IMR-90 (cell line): ENCODE data around the gene ZMAT5.

Source experiments
- BHLHE40 ChIP-seq: fragments of 150-350 bp; IDR thresholded peaks from 2 replicates; pipeline ENCODE4 v1.6.1; 2016; ENCODE audit warnings: mild to moderate bottlenecking, low read depth, low read length
- CEBPB ChIP-seq: IDR thresholded peaks from 2 replicates; pipeline ENCODE4 v1.6.1; 2012; ENCODE audit warnings: low read depth, low read length, improper control_type of control experiment
- CTCF ChIP-seq: conservative IDR thresholded peaks from 2 replicates; pipeline ENCODE4 v1.5.1; 2012; ENCODE audit warnings: mild to moderate bottlenecking, low read depth, low read length, improper control_type of control experiment
- MAFK ChIP-seq: IDR thresholded peaks from 2 replicates; pipeline ENCODE4 v1.6.1; 2012; ENCODE audit warnings: low read depth, low read length, improper control_type of control experiment
- MXI1 ChIP-seq: IDR thresholded peaks from 2 replicates; pipeline ENCODE4 v1.6.1; 2012; ENCODE audit warnings: low read depth, mild to moderate bottlenecking, low read length, moderate library complexity, borderline replicate concordance
- RAD21 ChIP-seq: IDR thresholded peaks from 2 replicates; pipeline ENCODE4 v1.6.1; 2012; ENCODE audit warnings: low read length, improper control_type of control experiment
- RFX5 ChIP-seq: IDR thresholded peaks from 2 replicates; pipeline ENCODE4 v1.8.0; 2012; ENCODE audit warnings: low read depth, mild to moderate bottlenecking, low read length, moderate library complexity
- USF2 ChIP-seq: fragments of 150-350 bp; IDR thresholded peaks from 2 replicates; pipeline ENCODE4 v1.6.1; 2017; ENCODE audit warnings: mild to moderate bottlenecking, antibody characterized with exemption, low read length, low read depth

GRCh38 chr22:29803190-29803589 is 36.4 kb upstream of the ZMAT5 start:
- no peak for TF ChIP-seq CEBPB
- TF ChIP-seq MXI1: no peak
- TF ChIP-seq CTCF: no peak
- TF ChIP-seq BHLHE40: no peak
- TF ChIP-seq USF2: no peak
- TF ChIP-seq RFX5: no peak
- TF ChIP-seq RAD21: no peak
- no peak for TF ChIP-seq MAFK
